Medulla oblongata (tissue), 1 donor: Measurements from ENCODE around the gene SIAH3.
"Not testable (repeated sequence)": the region's sequence is repeated elsewhere in the genome, so short reads cannot be mapped to it uniquely, and the experiment has no call there.

Source experiments
- DNase-seq: peaks from one replicate; pipeline ENCODE4 v3.0.0-alpha.2; 2015; ENCODE audit errors: extremely low spot score

SIAH3 gene, protein sequence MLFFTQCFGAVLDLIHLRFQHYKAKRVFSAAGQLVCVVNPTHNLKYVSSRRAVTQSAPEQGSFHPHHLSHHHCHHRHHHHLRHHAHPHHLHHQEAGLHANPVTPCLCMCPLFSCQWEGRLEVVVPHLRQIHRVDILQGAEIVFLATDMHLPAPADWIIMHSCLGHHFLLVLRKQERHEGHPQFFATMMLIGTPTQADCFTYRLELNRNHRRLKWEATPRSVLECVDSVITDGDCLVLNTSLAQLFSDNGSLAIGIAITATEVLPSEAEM

DNA sequence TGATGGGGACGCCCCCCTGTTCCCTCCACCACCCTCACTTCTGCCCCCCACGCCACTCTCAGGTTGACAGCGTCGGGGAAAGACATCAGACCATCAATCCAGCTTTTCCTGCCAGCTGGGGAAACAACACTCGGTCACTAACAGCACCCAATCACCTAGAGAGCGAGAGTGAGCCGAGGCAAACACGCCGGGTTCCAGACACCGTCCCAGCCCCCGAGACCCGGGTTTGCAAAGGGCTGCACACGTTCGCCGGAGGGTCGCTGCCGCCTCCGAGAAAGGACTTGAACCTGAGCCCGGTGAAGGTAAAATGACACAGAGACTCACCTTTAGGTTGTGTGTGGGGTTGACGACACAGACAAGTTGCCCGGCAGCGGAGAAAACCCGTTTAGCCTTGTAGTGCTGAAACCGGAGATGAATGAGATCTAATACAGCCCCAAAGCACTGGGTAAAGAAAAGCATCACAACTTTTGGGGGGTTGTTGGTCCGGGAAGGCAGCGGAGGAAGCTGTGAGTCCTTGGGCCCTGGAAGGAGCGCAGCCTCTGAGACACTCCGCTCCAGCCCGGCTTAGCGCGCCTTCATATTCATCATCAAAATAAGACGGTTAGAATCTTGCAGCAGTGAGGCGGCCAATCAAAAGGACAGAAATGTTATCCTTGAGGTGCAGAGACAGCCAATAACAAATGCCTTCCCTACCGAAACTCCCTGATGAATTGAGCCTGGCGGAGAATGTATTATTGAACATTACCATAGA is at the start of gene SIAH3:
Gene SIAH3, minus strand, starts transcription at position 583 of the 751 bp plus-strand sequence. Its CDS starts 124 bp downstream, at position 459.
- no peak for DNase-seq

DNA sequence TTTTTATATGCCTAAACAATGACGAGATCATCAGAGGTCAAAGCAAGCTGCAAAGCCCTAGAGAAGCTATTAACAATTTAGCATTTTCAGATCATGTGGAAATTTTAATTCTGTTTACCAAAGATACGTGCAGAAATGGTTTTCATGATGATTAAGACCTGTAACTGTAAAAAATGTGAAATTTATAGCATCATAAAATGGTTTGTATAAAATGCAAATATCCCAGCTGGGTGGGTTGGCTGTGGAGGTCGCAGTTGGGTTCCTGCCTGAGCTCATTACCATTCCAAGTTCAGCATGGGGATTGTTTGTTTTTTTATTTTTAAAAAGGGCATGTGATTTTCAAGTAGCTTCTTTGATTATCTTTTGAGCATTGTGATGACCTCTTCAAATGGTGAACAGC is 47.9 kb upstream of the SIAH3 start:
- DNase-seq: no peak

DNA sequence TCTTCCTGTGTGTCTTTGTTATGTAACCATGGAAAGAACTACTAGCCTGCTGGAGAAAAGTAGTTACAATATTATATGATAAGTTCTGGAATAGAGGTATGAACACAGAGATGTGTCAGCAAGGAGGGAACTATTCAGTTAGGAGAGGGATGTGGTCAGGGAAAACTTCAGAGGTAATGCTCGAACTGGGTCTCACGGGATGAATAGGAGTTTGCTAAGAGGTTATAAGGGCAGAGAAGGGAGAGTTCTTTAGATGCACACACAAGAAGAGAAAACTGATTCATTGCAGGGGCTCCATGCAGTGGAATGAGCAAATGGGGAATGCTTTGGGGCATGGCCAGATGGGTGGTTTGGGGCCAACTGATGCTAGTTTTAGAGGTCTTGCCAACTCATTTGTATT is 46.0 kb upstream of the SIAH3 start:
- DNase-seq: no peak

DNA sequence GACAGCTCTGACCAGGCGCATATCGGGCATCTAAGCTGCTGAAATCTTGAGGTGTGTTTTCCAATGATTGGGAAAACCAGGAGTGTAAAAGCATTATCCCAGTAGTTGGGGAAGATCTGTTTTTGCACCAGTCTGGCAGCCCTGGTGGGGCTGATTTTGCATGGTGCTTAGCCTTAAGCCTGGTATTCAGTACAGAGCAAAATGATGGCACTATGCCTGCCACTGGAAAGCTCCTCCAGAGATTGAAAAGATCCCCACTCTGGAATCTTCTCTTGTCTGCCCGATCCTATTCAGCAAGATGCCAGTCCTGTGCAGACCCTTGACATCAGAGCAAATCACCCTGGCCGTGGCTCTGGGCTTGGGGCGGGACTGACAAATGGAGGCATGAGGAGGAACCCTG is 44.7 kb upstream of the SIAH3 start:
- DNase-seq: no peak

DNA sequence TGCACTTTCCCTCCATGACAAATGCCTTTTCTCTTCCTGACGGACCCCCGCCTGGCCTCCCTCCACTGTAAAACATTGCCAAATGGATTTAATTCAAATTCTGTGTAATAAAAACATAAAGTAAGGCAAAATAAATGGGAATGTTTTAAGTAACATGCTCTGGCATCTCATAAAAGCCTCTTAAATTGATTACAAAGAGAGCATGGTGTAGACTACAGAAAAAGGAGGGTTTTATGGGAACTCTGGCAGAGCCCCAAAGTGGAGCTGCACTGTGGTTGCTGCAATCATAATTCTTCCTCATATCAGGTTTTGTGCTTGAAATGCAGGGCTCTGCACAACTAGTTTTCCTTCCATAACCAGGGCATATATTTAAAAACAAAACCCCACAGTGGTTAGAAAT is 44.3 kb upstream of the SIAH3 start:
- no peak for DNase-seq

DNA sequence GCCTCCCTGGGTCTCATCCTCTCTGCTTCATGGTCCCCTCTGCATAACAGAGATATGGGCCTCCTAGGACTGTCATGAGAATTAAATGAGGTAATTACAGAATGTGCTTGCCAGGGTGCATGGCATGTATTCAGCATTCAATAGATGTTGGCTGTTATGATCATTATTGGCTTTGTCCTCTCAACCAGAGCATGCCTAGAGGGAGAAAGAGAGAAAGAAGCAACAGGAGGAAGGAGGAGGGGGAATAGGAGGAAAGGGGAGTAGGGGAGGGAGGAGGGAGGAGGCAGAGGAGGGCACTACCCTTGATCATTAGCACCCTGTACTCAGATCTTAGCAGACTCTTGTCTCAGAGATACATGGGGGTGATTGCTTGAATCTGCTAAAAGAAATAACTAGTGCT is 41.0 kb upstream of the SIAH3 start:
- no peak for DNase-seq

DNA sequence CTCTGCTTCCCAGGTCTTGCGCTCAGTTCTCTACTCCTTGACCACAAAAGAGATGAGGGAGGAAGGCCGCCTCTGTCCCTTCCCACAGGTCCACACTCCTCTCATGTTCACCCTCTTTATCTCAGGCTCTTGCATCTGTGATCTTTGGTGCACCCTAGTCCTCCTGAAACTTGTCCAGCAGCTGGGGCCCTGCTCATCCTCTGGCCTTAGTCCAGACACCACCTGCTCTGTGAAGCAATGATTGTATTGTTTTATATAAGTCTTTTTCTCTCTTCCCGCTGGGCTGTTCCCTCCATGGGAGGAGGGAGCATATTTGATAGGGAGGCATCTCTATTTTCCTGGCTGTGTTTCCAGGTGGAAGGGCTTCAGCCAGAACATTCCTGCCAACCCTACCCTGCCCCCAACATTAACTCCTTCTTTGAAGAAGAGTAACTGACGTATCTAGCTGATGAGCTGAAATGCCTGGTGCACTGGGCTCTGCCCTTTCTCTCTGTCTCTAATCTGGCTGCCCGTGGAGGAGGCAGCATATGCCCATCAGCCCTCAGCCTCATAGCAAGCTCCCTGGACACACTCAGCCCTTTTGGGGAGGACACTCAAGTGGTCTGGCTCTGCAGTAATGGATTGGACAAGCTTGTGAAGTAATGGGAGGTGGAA is 38.2 kb upstream of the SIAH3 start:
- DNase-seq: no peak

DNA sequence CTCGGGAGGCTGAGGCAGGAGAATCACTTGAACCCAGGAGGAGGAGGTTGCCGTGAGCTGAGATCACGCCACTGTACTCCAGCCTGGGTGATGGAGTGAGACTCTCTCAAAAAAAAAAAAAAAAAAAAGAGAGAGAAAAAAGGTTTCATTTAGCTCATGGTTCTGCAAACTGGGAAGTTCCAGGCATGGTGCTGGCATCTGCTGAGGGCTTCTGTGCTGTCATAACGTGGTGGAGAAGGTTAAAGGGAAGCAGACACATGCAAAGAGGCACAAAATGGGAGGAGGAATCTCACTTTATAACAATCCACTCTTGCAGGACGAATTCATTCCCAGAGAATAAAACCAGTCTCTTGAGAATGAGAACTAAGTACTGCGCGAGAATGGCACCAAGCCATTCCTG is 34.9 kb upstream of the SIAH3 start:
- DNase-seq: no peak

DNA sequence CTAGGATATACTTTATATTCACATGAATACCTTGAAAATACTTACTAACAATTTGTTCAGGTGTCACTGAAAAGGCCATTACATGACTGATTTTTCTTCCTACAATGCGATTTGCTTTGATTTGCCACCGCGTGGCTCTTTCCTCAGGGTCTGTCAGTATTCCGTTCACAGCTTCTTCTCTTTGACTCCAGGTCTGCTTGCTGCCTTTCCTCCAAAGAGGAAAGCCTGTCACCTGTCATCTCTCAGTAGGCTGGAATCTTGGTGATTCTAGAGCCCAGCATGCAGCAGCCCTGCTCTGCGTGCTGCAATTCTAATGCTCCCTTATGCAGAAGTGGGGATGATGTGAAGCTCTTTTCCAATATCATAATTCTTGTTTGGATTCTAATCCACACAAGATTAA is 33.6 kb upstream of the SIAH3 start:
- no peak for DNase-seq

DNA sequence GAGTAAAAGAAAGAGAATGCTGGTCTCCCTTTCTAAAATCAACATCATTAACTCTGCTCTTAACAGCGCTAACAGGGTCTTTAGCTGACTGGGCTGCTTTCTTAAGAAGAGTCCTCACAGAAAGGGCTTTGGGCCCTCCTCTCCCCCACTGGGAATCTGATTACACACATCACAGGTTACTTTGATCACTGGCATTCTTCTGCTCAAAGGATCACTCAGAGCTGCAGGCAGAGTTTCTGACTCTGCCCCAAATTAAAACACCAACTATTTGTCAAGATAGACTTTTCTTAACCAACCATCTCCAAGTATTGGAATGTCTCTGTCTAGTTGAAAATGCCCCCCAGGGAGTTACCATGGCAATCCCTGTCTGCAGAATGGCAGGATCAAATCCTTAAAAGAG is 31.1 kb upstream of the SIAH3 start:
- DNase-seq: no peak

DNA sequence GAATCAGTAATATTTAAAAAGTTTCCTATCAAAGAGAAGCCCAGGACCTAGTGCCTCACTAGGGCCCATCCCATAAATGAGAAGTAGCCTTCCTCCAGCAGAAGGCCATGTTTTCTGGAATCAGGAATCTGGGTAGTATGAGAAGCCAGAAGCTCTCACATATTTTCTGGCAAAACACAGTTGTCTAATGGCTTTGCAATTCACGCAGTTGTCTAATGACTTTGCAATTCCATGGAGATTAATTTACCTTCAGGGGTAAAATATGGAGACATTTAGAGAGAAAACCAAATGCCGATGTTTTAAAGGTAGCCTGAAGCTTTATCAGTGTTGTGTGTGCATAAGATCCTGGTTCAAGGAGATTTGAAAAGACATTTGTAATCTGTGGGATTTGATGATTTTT is 29.8 kb upstream of the SIAH3 start:
- no peak for DNase-seq

DNA sequence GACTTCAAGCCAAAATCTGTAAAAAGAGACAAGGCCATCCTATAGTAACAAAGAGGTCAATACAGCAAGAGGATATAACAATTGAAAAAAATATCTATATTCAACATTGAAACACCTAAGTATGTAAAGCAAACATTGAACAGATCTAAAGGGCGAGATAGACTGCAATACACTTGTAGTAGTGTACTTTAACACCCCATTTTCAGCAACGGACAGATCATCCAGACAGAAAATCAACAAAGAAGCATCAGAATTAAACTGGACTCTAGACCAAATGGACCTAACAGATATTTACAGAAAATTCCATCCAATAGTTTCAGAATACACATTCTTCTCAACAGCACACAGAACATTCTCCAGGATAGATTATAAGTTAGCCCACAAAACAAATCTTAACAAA is 28.7 kb upstream of the SIAH3 start:
- DNase-seq: no peak

DNA sequence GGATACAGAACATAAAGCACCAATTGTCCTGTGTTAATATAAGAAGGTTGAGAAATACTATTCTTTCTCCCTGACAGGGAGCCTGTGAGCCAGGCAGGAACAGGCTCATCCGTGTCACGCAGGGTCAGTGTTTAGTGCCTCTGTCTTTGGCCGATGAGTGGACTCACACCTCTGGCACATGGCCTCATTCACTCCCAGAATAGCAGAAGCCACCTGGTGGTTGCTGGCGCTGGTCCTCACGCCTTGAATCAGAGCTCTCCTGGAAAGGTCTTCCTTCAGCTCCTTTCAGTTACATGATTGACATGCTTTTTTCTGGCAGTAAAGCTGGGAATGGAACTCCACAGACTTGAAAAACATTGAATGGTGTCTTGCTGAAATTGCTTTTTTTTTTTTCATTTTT is 28.1 kb upstream of the SIAH3 start:
- DNase-seq: peak; percentile 6

DNA sequence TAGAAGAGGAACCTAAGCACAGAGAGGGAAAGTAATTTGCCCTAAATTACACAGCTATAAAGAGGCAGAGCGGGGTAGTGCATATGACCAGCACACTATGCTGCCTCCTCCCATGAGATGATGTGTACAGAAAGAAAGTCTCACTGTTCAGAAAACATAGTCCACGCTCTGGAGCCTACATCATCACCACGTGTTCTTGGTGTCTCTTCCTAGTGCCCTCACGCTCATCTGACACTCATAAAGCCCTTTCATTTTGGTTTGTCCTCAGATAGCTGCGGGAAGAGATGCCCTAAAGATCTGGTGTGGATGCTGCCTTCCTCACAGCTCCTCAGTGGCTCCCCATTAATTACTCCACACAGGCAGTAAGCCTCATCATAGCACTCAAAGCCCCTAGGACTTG is 27.4 kb upstream of the SIAH3 start:
- DNase-seq: peak; percentile 4

DNA sequence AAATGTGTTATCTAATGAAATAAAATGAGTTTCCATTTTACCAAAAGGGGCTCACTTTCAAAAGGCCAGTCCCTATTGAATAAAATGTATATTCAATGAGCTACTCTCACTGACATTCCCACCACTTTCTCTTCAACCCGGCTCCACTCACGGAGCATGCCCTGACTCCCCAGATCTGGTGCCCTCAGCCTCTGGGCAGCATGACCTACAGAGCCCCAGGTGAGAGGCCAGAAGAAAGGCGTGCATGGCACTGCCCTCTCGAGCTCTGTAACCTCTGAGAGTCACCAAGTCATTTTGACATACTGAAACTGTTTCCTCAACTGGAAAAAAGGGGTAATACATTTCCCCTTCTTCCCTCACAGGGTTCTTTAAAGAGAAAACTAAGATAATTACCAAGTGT is 25.2 kb upstream of the SIAH3 start:
- no peak for DNase-seq

DNA sequence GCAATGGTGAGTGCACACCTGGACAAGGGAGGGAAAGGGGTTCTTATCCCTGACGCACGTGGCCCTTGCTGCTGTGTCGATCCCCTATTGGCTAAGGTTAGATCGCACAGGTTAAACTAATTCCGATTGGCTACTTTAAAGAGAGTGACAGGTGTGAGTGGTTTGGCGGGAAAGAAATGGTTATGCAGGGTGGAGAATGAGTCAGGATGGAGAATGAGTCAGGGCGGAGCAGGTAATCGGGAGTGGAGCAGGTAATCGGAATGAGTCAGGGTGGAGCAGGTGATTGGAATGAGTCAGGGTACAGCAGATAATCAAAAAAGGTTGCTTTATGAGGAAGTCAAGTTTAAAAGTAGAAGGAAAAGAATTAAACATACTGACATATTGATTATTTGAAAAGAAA is 24.4 kb upstream of the SIAH3 start:
- DNase-seq: no peak

DNA sequence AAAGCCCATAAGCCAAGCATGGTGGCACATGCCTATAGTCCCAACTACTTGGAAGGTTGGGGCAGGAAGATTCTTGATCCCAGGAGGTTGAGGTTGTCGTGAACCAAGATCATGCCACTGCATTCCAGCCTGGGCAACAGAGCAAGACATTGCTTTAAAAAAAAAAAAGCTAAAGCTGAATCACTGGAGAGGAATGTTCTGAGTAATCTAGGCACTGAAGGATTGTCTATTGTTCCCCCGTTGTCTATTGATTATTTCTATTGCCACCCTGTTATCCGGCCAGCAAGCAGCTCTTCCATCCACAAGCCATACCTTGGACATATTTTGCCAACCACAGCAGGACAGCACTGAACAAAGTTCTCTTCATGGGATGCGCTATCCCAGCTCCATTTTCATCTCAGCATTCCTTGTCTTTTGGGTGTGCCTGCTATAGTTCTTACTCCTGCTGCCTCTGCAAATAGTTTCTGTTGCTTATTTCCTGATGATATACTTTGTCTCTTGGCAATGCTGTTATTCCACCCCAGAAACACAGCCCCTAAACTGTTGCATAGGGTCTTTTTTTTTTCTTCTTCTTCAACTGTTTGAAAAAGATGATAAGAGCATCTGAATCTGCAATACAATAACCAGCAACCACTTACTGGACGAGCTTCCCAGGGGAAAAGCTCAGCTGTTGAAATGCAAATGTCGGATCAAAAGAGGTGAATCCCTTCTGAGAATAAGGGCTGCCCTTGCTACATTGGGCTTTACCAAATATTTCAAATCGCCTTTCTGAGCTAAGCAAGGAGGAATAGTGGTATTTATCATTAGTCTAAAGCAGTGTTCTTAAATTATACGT is 22.2 kb upstream of the SIAH3 start:
- no peak for DNase-seq

DNA sequence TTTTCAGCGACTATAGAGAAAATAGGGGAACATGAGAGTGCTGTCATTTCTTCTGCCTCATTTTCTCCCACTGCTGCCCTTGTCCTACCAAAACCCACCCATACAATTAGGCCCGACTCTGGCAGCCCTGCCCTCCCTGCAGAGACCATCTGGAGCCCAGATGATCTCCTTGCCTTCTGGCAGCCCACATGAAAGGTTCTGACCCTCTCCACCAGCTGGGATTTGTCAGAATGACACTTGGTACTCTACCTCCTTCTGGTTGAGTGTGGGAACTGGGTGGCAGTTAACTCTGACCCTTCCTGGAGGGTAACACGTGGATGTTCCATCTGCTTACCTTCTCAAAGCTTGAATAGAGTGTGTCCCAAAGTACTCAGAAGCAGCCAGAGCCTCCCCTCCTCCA is 21.0 kb upstream of the SIAH3 start:
- DNase-seq: no peak

DNA sequence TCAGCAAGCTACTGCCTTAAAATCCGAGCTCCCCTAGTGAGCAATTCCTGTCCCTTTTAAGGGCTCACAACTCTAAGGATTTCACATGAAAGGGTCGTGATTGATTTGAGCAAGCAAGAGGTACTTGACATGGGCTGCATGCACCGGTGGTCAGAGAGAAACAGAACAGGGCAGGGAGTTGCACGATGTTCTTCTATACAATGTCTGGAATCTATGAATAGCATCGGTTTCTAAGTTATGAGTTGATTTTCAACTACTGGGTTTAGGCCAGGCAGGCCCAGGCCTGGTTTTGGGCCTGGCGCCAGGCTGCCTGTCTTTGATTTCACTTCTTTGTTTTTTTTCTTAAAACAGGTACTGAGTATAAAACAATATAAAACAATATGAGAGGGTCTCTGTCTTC is 19.6 kb upstream of the SIAH3 start:
- not testable (repeated sequence) for DNase-seq

DNA sequence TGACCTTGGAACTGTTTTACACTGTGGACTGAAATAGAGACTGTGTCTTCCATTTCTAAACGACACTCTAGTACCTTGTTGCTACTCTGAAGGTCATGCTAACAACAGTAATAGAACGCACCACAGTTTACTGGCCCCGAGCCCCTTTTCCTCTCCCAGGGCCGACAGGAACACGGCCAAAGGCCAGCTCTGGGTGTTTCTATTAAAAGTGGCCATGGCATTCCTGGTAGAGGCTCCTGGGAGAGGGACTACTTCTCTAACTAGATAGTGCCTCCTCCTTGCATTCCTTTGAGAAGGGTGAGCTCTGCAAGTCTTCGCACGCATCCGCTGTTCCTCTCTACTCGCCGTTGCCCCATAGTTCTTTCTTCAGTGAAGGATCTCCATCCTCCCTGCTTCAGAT is 18.7 kb upstream of the SIAH3 start:
- no peak for DNase-seq

DNA sequence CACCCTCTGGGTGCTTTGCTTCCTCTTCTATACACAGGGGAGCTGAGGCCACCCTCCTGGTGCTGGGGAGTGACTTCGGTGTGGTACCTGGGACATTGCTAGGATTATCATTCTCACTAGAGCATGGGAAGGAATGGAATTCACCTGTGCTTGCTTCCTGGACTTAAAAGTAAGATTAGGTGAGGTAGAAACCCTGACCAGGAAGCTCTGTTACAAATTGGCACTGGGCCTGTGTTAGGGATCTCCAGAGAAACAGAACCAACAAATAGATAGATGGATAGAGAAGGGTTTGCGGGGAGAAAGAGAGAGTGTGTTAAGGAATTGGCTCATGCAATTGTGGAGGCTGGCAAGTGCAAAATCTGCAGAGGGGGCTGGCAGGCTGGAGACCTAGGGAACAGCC is 13.9 kb upstream of the SIAH3 start:
- no peak for DNase-seq
